BJ (cell line): ENCODE data around the gene VPS4A. TPM values are rescaled to one million over a fixed set of nuclear protein-coding genes. Genes with fewer than 3 reads are reported as not detected.

ENCODE experiments used
- CTCF ChIA-PET: fragments of 350-600 bp; formaldehyde crosslinking; extraction: SDS; loops from one replicate; lab custom pipeline; 2021; ENCODE audit warnings: antibody characterized with exemption, inconsistent platforms; lab: Yijun Ruan, JAX
- POLR2A ChIA-PET: fragments of 300-600 bp; sonication (Branson Sonifier 250); formaldehyde crosslinking; extraction: SDS; loops from one replicate; lab custom pipeline; 2021; ENCODE audit warnings: antibody characterized with exemption; lab: Charles Lee
- DNase-seq: peaks from one replicate; pipeline ENCODE4 v3.0.0-alpha.2; 2011; ENCODE audit warnings: low read depth
- H3K27me3 ChIP-seq: 2 replicates; pipeline ENCODE4 v1.6.0; 2011; ENCODE audit warnings: low read length; ENCODE audit not compliant: control insufficient read depth, insufficient read depth
- H3K36me3 ChIP-seq: 2 replicates; pipeline ENCODE4 v1.5.1; 2011; ENCODE audit warnings: low read length; ENCODE audit not compliant: control insufficient read depth, insufficient read depth
- H3K4me3 ChIP-seq: 2 replicates; pipeline ENCODE4 v1.5.1; 2011; ENCODE audit warnings: low read depth, mild to moderate bottlenecking, control low read depth, low read length
- polyA plus RNA-seq: library from polyadenylated mRNA; depleted of rRNA; stranded (reverse); fragments of >200 nt; gene quantifications from 2 replicates; pipeline ENCODE4 v1.2.3, GENCODE V29; 2011
- TF ChIP-seq, protein P1 (sequence below): IDR thresholded peaks from 2 replicates; pipeline ENCODE4 v1.5.1; 2011; ENCODE audit warnings: low read depth, mild to moderate bottlenecking, control low read depth, inconsistent platforms, low read length, moderate library complexity; ENCODE audit not compliant: insufficient read depth

VPS4A gene
- polyA plus RNA-seq, 1 experiment: 19.4 TPM

DNA sequence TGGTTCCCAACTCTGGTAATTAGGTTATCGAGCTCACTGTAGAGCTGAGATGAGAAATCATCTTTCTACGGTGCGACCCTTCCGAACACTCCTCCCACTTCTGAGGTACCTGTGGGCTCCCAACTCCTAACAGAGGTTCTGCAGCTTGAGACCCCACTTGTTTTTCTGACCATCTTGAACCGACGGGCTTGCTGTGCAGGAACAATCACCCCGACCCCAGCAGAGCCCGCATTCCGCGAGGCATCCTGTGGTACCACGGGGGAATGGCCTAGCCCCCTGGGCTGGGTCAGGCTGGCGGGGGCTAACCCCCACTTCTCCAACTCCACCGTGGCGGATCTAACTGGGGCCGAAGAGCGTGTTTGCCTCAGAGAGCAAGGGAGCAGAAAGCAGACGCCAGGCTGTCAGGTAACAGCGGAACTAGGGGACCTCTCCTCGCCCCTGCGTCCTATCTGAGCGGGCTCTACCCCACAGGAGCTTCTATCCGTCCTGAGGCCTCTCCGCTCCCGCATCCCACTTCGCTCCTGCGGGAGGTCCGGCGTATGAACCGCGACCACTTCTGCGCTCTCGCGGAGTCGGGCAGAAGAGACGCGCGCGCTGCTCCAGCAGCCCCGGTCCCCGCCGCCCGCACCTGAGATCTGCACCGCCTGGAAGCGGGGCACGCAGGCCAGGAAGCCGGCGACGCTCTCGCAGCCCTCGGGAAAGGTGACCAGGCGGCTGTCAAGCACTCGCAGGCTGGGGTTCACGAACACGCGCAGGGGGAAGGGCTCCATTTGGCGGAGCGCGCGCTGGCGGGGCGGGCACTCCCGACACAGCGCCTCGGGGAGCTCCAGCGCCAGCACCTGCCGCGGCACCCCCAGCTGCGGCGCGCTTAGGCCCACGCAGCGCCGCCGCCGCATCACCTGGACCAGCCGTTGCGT, 18.5 kb downstream of the VPS4A start:
- Histone ChIP-seq H3K27me3 (no peaks in the 10 kb centered on the region), H3K4me3 (peak overlapping the region; percentile 83), H3K36me3 (peaks cover 17% of the 10 kb centered on the region)
- CTCF ChIA-PET: interaction anchor here (1.1 to 1.6 kb wide), 3 partner anchors 10 to 180 kb away, joined by 3 to 5 read pairs (median 5); partner anchors contain the start of genes COG8 and NIP7
- no peak for DNase-seq
- POLR2A ChIA-PET: no interaction called here
- TF ChIP-seq, protein P1, sequence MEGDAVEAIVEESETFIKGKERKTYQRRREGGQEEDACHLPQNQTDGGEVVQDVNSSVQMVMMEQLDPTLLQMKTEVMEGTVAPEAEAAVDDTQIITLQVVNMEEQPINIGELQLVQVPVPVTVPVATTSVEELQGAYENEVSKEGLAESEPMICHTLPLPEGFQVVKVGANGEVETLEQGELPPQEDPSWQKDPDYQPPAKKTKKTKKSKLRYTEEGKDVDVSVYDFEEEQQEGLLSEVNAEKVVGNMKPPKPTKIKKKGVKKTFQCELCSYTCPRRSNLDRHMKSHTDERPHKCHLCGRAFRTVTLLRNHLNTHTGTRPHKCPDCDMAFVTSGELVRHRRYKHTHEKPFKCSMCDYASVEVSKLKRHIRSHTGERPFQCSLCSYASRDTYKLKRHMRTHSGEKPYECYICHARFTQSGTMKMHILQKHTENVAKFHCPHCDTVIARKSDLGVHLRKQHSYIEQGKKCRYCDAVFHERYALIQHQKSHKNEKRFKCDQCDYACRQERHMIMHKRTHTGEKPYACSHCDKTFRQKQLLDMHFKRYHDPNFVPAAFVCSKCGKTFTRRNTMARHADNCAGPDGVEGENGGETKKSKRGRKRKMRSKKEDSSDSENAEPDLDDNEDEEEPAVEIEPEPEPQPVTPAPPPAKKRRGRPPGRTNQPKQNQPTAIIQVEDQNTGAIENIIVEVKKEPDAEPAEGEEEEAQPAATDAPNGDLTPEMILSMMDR: no peak

DNA sequence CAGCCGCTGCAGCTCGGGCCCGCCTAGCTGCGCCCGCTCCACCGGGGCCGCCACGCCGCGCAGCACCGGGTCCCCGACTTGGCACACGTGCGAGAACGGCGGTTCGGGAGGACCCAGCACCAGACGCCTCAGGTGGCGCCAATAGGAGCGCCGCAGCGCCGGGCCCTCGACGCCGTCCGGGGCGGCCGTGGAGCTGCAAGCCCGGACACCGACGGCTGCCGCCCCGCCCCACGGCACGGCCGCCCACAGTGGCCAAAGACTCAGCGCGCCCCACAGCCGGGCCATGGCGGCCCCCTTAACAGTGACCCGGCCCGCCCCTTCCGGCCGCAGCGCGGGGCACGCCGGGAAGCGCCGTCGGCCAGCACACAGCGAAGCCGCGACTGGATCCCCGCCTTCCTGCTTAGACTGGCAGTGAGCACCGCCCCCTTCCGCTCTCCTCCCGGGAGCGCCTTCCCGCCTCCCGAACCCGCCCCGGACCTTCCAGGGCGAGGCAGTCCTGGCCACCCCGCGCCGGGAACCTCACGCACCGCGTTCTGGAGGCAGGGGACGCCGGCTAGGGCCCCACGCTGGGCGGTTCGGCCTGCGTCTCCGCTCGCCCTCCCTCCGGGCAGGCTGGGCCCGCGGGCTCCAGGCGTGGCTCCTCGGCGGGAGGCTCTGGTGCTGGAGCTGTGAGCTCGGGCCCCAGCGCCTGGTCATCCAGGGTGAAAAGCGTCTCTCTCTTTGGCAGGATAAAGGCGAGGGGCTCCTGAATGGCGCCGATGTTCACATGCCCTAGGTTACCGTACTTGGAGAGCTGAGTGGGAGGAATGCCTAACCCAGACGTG, 19.3 kb downstream of the VPS4A start, which contains the start of gene PDF:
Gene PDF, minus strand, starts transcription at position 303 of the 824 bp plus-strand sequence. Its CDS starts 18 bp downstream, at position 285.
- peak within 1 kb of the TSS; percentile 83 for H3K4me3 ChIP-seq
- TF ChIP-seq, protein P1: no peak
- peak; percentile 65 for DNase-seq
- ChIA-PET POLR2A (interaction anchor here (0.6 kb wide), 1 partner anchor 73 kb away, joined by 3 read pairs; no protein-coding TSS in a partner anchor), CTCF (interaction anchor here (0.7 to 1.6 kb wide), 2 partner anchors 181 to 424 kb away, joined by 3 to 5 read pairs; partner anchors contain the start of gene NOB1)
- H3K27me3 ChIP-seq: no peaks in the 10 kb centered on the region
- peaks cover 23% of the 10 kb centered on the region for H3K36me3 ChIP-seq

DNA sequence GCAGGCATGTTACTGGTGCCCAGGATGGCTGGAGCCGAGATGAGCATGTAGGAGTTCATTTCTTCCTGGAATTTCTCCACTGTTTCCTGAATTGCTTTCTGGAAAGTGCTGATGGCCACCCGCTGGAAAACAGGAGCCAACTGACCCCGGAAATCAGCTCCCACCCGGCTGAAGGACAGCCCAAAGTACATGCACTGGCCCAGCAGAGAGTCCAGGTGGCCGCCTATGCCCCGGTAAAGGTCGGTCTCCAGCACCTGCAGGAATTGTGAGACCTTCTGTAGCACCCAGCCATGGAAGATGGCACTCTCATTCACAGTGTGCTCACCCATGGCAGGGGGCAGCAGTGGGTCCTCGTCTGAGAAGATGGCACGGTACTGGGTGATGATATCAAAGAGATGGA, 23.5 kb downstream of the VPS4A start:
- H3K4me3 ChIP-seq: no peak overlapping the region
- CTCF ChIA-PET: no interaction called here
- TF ChIP-seq, protein P1: no peak
- no peaks in the 10 kb centered on the region for H3K27me3 ChIP-seq
- DNase-seq: no peak
- POLR2A ChIA-PET: no interaction called here
- H3K36me3 ChIP-seq: peaks cover 23% of the 10 kb centered on the region

DNA sequence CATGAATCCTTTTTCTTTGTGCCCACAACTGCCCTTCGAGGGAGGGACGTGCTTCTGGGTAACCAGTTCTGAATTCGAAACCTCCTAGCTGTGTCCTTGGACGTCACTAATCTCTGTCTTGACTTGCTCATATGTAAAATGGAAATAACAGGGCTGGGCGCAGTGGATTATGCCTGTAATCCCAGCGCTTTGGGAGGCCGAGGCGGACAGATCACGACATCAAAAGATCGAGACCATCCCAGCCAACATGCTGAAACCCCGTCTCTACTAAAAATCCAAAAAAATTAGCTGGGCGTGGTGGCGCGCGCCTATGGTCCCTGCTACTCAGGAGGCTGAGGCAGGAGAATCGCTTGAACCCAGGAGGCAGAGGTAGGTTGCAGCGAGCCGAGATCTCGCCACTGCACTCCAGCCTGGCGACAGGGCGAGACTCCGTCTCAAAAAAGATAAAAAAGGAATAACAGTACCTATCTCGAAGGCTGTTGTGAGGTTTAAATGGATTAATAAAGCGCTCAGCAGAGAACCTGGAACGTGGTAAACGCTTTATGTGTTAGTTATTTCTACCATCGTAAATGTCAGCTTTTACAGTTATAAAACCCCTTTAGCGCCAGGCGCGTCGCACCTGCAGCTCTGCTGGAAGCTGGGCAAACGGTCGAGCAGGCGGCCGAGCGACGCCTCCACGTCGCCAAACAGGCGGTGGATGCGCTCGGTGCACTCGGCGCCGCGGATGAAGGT, 27.6 kb downstream of the VPS4A start:
- POLR2A ChIA-PET: no interaction called here
- DNase-seq: no peak
- Histone ChIP-seq H3K27me3 (no peaks in the 10 kb centered on the region), H3K4me3 (peak overlapping the region; percentile 83), H3K36me3 (peaks cover 20% of the 10 kb centered on the region)
- CTCF ChIA-PET: interaction anchor here (0.9 to 1.2 kb wide), 4 partner anchors 10 to 189 kb away, joined by 3 to 6 read pairs (median 4); no protein-coding TSS in a partner anchor
- TF ChIP-seq, protein P1: no peak
